Breast epithelium (tissue), 3 donors: ENCODE data around the gene SMCO2.

ENCODE experiments used
- POLR2A ChIP-seq: fragments of 450-650 bp; IDR thresholded peaks from one replicate; pipeline ENCODE4 v1.6.1; 2016; ENCODE audit warnings: antibody characterized with exemption, mild to moderate bottlenecking, moderate library complexity
- POLR2AphosphoS5 ChIP-seq, 3 donors: sonication (generic); formaldehyde crosslinking; IDR thresholded peaks; one replicate each; pipeline ENCODE4 v1.6.1; 2017; ENCODE audit warnings: antibody characterized with exemption in 3 of 3
- TF ChIP-seq, protein P1 (sequence below), 3 donors: fragments of 450-650 bp; IDR thresholded peaks; one replicate each; pipeline ENCODE4 v1.5.1; 2016 to 2017; ENCODE audit warnings: antibody characterized with exemption in 3 of 3, mild to moderate bottlenecking in 3 of 3, moderate library complexity in 3 of 3

DNA sequence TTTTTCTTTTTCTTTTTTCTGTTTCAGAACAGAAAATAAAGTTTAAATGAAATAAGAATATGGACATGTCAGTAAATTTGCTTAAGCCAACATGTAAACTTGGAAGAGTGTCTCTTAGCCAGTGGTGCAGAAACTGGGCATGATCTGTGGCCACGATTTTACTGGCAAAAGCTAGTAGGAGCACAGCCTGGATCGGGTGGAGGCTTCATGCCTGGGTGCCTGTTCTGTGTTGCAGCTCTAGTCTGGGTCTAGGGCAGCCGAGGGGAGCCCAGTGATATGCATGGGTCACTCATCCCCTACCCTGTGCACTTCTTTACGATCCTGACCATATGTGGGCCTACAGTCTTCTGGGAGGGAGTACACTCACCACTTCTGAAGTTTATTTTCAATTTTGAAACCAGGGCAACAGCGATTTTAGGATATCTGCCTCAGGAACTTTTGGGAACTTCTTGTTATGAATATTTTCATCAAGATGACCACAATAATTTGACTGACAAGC is 45.6 kb upstream of the SMCO2 start:
- TF ChIP-seq, protein P1, sequence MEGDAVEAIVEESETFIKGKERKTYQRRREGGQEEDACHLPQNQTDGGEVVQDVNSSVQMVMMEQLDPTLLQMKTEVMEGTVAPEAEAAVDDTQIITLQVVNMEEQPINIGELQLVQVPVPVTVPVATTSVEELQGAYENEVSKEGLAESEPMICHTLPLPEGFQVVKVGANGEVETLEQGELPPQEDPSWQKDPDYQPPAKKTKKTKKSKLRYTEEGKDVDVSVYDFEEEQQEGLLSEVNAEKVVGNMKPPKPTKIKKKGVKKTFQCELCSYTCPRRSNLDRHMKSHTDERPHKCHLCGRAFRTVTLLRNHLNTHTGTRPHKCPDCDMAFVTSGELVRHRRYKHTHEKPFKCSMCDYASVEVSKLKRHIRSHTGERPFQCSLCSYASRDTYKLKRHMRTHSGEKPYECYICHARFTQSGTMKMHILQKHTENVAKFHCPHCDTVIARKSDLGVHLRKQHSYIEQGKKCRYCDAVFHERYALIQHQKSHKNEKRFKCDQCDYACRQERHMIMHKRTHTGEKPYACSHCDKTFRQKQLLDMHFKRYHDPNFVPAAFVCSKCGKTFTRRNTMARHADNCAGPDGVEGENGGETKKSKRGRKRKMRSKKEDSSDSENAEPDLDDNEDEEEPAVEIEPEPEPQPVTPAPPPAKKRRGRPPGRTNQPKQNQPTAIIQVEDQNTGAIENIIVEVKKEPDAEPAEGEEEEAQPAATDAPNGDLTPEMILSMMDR (IDR thresholded peaks at IDR 0.05), result no peak
- TF ChIP-seq POLR2A, result no peak
- TF ChIP-seq POLR2AphosphoS5 (IDR thresholded peaks at IDR 0.05), result no peak
